ENCODE measurements around the gene GABRA5.

DNA sequence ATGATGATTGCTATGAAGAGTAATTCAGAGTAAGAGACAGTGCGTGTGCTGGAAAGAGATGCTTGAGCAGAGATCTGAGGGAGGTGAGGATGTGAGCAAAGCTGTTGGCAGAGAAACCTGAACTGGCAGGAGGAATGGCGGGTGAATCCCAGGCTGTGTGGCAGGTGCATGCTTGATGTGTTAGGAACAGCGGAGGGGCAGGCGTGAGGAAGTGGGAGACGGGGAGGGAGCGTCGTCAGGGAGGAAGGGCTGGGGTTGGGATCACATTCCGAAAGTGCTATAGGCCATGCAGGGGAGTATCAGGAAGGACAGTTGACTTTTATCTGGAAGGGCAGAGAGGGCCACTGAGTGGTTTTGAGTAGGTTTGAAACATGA lies 8.6 kb downstream of the GABRA5 start:
- TF ChIP-seq, protein P1, sequence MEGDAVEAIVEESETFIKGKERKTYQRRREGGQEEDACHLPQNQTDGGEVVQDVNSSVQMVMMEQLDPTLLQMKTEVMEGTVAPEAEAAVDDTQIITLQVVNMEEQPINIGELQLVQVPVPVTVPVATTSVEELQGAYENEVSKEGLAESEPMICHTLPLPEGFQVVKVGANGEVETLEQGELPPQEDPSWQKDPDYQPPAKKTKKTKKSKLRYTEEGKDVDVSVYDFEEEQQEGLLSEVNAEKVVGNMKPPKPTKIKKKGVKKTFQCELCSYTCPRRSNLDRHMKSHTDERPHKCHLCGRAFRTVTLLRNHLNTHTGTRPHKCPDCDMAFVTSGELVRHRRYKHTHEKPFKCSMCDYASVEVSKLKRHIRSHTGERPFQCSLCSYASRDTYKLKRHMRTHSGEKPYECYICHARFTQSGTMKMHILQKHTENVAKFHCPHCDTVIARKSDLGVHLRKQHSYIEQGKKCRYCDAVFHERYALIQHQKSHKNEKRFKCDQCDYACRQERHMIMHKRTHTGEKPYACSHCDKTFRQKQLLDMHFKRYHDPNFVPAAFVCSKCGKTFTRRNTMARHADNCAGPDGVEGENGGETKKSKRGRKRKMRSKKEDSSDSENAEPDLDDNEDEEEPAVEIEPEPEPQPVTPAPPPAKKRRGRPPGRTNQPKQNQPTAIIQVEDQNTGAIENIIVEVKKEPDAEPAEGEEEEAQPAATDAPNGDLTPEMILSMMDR (conservative IDR thresholded peaks at IDR 0.05 in 1 of 2, IDR thresholded peaks at IDR 0.05 in 1 of 2; ENCODE audit: extremely low read depth in 1 of 2, insufficient read depth in 1 of 2, low read depth in 1 of 2, low read length in 2 of 2) = no peak
- TF ChIP-seq EZH2 (IDR thresholded peaks at IDR 0.05; ENCODE audit: borderline replicate concordance, low read length) = no peak

Data from mammary epithelial cell (primary cell).